Lower lobe of right lung (tissue), 2 donors: ENCODE measurements around the gene QSOX2. TPM values are rescaled to one million over a fixed set of nuclear protein-coding genes. Genes with fewer than 3 reads are reported as not detected.
A peak's percentile ranks its signal among the peaks of the same experiment; 100 is the strongest.

Source experiments
- ATAC-seq, 2 donors: fragments of 200-7000 bp; cut with Tn5 transposase; one replicate each; pipeline ENCODE4 v1.9.1; 2020 to 2022; ENCODE audit warnings: mild to moderate bottlenecking in 2 of 2, moderate library complexity in 2 of 2
- DNase-seq: peaks from one replicate; pipeline ENCODE4 v3.0.0-alpha.2; 2020
- H3K27ac ChIP-seq: fragments of 200-600 bp; one replicate; pipeline ENCODE4 v1.8.0; 2022
- H3K27me3 ChIP-seq: fragments of 200-600 bp; one replicate; pipeline ENCODE4 v1.8.0; 2022; ENCODE audit warnings: low read depth
- H3K36me3 ChIP-seq: fragments of 200-600 bp; one replicate; pipeline ENCODE4 v1.8.0; 2022; ENCODE audit warnings: mild to moderate bottlenecking
- H3K4me1 ChIP-seq: fragments of 200-600 bp; one replicate; pipeline ENCODE4 v1.8.0; 2022
- H3K4me3 ChIP-seq: fragments of 200-600 bp; one replicate; pipeline ENCODE4 v1.8.0; 2022; ENCODE audit warnings: mild to moderate bottlenecking
- H3K9me3 ChIP-seq: fragments of 200-600 bp; one replicate; pipeline ENCODE4 v1.8.0; 2022
- CTCF ChIP-seq: fragments of 200-600 bp; IDR thresholded peaks from one replicate; pipeline ENCODE4 v1.8.0; 2022; ENCODE audit warnings: antibody characterized with exemption, mild to moderate bottlenecking
- intact Hi-C: fragments of 100-400 bp; cut with DNase I; formaldehyde crosslinking; loops from one replicate; pipeline ENCODE4 v1.11.0; 2022
- total RNA-seq: library from RNA; stranded (reverse); fragmentation: NEBNext Ultra II Directional; extraction: Animal tissue kit (Norgen Biotek cat#: 25700); gene quantifications from one replicate; pipeline ENCODE4 v1.2.1, GENCODE V29; 2021
- donor health status: DM: no; HTN: yes; CAD: no; lungs with severe emphysema.

Gene QSOX2
- total RNA-seq, 1 donor from 2014 or later: 10.5 TPM

- Histone ChIP-seq H3K9me3 (peaks cover under 1% of the 10 kb centered on the region), H3K4me1 (no peaks in the 10 kb centered on the region), H3K27ac (no peak overlapping the region), H3K4me3 (no peak overlapping the region), H3K27me3 (no peaks in the 10 kb centered on the region), H3K36me3 (peaks cover 81% of the 10 kb centered on the region)
- TF ChIP-seq CTCF: no peak
- DNase-seq (no peak), ATAC-seq (no peak)
- intact Hi-C loops: no loop called here
Observed at GRCh38 chr9:136218673-136219072, 26.9 kb downstream of the QSOX2 start.

- ATAC-seq (peak in 1 of 2 donors; percentile 22), DNase-seq (no peak)
- no peak overlapping the region for H3K27ac ChIP-seq
- intact Hi-C loops: no loop called here
- no peak for TF ChIP-seq CTCF
- peaks cover 81% of the 10 kb centered on the region for H3K36me3 ChIP-seq
- H3K27me3 ChIP-seq: no peaks in the 10 kb centered on the region
- H3K4me1 ChIP-seq: no peaks in the 10 kb centered on the region
- H3K4me3 ChIP-seq: no peak overlapping the region
- H3K9me3 ChIP-seq: peaks cover 3% of the 10 kb centered on the region
Observed at GRCh38 chr9:136218271-136218670, 27.3 kb downstream of the QSOX2 start.

DNA sequence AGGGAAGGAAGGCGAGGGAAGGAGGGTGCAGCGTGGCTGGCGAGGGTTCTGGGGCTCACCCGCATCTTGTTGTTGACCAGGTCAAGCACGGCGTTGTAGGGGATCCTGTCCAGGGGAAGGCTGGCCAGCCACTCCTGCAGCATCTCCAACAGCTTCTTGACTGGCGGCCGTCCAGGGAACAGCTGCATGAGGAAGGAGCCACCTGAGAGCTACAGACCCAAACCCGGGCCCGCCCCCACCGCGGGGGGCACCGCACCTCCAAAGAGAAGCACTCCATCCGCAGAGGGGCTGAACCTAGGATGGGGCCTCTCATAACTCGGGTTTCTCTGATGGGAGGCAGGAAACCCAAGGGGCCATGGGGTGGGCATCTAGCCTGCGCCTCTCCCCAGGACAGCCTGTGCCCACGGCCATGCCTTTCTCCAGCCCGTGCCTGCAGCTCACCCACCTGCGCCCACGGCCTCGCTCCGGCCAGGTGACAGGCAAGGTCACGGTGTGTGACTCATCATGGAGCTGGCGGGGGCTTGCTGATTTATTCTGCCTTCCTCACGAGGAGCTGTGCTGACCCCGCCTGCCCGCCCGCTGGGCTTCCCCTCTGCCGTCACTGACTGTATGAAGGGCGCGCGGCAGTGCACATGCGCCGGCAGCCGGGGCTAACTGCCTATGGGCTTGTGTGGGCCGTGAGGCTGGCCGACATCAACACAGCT, 28.9 kb downstream of the QSOX2 start:
- TF ChIP-seq CTCF: no peak
- Histone ChIP-seq H3K4me3 (no peak overlapping the region), H3K9me3 (peaks cover 3% of the 10 kb centered on the region), H3K36me3 (peaks cover 81% of the 10 kb centered on the region), H3K27me3 (no peaks in the 10 kb centered on the region), H3K4me1 (no peaks in the 10 kb centered on the region), H3K27ac (no peak overlapping the region)
- DNase-seq (no peak), ATAC-seq (no peak)
- intact Hi-C loops: no loop called here

DNA sequence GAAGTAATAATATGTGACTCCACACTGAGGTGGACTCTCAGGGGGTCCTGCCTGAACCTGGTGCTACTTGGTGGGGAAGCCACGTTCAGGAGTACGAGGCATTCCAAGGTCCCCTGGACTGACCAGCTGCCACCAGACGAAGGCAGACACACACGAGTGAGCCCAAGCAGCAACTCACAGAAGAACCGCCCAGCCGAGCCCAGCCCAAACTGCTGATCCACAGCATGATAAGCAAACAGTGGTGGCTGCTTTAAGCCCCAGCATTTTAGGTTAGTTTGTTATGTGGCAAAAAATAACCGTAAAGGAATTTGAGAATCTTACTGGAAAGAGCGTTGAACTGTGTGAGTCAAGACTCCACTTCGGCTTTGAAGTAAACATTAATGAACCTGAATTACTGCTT, 31.9 kb downstream of the QSOX2 start:
- ATAC-seq (no peak), DNase-seq (no peak)
- Histone ChIP-seq H3K4me3 (no peak overlapping the region), H3K27ac (no peak overlapping the region), H3K36me3 (peaks cover 87% of the 10 kb centered on the region), H3K4me1 (no peaks in the 10 kb centered on the region), H3K9me3 (peaks cover 3% of the 10 kb centered on the region), H3K27me3 (no peaks in the 10 kb centered on the region)
- intact Hi-C loops: no loop called here
- TF ChIP-seq CTCF: no peak

- no peak for DNase-seq
- peaks cover 79% of the 10 kb centered on the region for H3K36me3 ChIP-seq
Observed at GRCh38 chr9:136212345-136212950, 33.2 kb downstream of the QSOX2 start.

More at GRCh38 chr9:136212345-136212950, 33.2 kb downstream of the QSOX2 start:
- no peak for ATAC-seq
- intact Hi-C loops: no loop called here
- Histone ChIP-seq H3K27ac (no peak overlapping the region), H3K4me3 (no peak overlapping the region), H3K4me1 (no peaks in the 10 kb centered on the region), H3K27me3 (no peaks in the 10 kb centered on the region), H3K9me3 (peaks cover 3% of the 10 kb centered on the region)
- TF ChIP-seq CTCF: no peak
